ENCODE results near the gene CEBPA. TPM values are rescaled to one million over a fixed set of nuclear protein-coding genes. Genes with fewer than 3 reads are reported as not detected.

CEBPA gene
- polyA plus RNA-seq, 1 donor (not counting 4 experiments of a cell fraction or from before 2014, with no cell fraction given), result 3.6 TPM

DNA sequence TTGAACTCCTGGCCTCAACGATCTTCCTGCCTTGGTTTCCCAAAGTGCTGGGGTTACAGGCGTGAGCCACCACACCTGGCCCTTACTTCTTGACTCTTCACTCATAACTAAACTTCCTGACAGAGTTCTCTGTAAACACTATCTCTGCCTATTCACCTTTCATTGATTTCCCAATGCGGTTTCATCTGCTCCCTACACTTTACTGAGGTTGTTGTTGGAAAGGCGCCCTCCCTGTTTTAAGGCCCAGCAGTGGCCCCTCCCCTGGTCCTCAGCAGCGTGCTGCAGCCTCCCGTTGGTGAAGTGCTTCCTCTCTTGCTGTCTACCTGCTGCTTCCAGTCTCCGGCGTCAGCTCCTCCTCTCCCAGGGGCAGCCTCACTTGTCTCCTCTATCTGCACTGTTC is 26.7 kb upstream of the CEBPA start:
- H2AFZ ChIP-seq (ENCODE audit: control insufficient read depth, low read length), result no peak overlapping the region
- dilution Hi-C loops (cut with MboI; ENCODE audit: extremely low pct_ligation_motif_present, low sequenced_read_pairs), result no loop called here
- FAIRE-seq, result no peak

DNA sequence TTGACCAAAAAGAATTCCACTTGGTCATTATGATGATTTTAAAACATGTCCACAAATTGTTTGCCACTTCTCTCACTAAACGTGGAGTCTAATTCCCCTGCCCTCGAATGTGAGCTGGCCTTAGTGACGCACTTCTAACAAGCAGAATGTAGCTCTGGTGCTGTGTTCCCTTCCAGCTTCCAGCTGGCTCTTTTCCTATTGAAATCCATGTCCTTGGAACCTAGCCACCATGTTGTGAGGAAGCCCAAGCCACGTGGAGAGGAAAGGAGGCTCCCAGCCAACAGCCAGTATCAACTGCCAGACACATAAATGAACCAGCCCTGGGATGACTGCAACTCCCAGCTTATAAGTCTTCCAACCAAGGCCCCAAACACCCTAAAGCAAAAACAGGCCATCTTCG is 23.6 kb upstream of the CEBPA start:
- no peak overlapping the region for H3K27ac ChIP-seq (ENCODE audit: control insufficient read depth, insufficient read depth, low read length)
- H3K9me3 ChIP-seq (ENCODE audit: control insufficient read depth, low read depth, low read length), result peaks cover 3% of the 10 kb centered on the region
- H3K4me3 ChIP-seq (ENCODE audit: control insufficient read depth in 2 of 3, extremely low read depth in 1 of 3, insufficient read depth in 2 of 3, low read depth in 1 of 3, low read length in 3 of 3), result no peak overlapping the region
- no peaks in the 10 kb centered on the region for H4K20me1 ChIP-seq (ENCODE audit: control insufficient read depth, extremely low read depth, insufficient read depth, low read length)
- DNase-seq (ENCODE audit: low read depth, low spot score), result no peak
- no peaks in the 10 kb centered on the region for H3K4me1 ChIP-seq (ENCODE audit: control insufficient read depth, extremely low read depth, insufficient read depth, low read length)
- H3K36me3 ChIP-seq (ENCODE audit: control insufficient read depth in 2 of 2, extremely low read depth in 1 of 2, insufficient read depth in 2 of 2, low read length in 2 of 2), result no peaks in the 10 kb centered on the region
- H3K79me2 ChIP-seq (ENCODE audit: control insufficient read depth, insufficient read depth, low read length), result no peaks in the 10 kb centered on the region
- no peak overlapping the region for H3K9ac ChIP-seq (ENCODE audit: control insufficient read depth, extremely low read depth, insufficient read depth, low read length)
- H3K9me1 ChIP-seq (ENCODE audit: control insufficient read depth, extremely low read depth, insufficient read depth, low read length), result no peaks in the 10 kb centered on the region
- dilution Hi-C loops (cut with MboI; ENCODE audit: extremely low pct_ligation_motif_present, low sequenced_read_pairs), result no loop called here
- no peak overlapping the region for H3K4me2 ChIP-seq (ENCODE audit: control insufficient read depth, extremely low read depth, insufficient read depth, low read depth, low read length)
- no peaks in the 10 kb centered on the region for H3K27me3 ChIP-seq (ENCODE audit: control insufficient read depth, extremely low read depth, insufficient read depth, low read length)
- FAIRE-seq, result no peak
- H2AFZ ChIP-seq (ENCODE audit: control insufficient read depth, low read length), result peak overlapping the region; percentile 27
- no peak for TF ChIP-seq EZH2 (IDR thresholded peaks at IDR 0.05; ENCODE audit: low read length)
- TF ChIP-seq, protein P1, sequence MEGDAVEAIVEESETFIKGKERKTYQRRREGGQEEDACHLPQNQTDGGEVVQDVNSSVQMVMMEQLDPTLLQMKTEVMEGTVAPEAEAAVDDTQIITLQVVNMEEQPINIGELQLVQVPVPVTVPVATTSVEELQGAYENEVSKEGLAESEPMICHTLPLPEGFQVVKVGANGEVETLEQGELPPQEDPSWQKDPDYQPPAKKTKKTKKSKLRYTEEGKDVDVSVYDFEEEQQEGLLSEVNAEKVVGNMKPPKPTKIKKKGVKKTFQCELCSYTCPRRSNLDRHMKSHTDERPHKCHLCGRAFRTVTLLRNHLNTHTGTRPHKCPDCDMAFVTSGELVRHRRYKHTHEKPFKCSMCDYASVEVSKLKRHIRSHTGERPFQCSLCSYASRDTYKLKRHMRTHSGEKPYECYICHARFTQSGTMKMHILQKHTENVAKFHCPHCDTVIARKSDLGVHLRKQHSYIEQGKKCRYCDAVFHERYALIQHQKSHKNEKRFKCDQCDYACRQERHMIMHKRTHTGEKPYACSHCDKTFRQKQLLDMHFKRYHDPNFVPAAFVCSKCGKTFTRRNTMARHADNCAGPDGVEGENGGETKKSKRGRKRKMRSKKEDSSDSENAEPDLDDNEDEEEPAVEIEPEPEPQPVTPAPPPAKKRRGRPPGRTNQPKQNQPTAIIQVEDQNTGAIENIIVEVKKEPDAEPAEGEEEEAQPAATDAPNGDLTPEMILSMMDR (optimal IDR thresholded peaks at IDR 0.05 in 1 of 3, IDR thresholded peaks at IDR 0.05 in 1 of 3, conservative IDR thresholded peaks at IDR 0.05 in 1 of 3; ENCODE audit: extremely low read depth in 1 of 3, insufficient read depth in 2 of 3, low read length in 3 of 3), result no peak

More for the DNA sequence above, 26.7 kb upstream of the CEBPA start:
- Histone ChIP-seq H3K9me1 (ENCODE audit: control insufficient read depth, extremely low read depth, insufficient read depth, low read length) (no peaks in the 10 kb centered on the region), H3K27me3 (ENCODE audit: control insufficient read depth, extremely low read depth, insufficient read depth, low read length) (no peaks in the 10 kb centered on the region), H3K9ac (ENCODE audit: control insufficient read depth, extremely low read depth, insufficient read depth, low read length) (no peak overlapping the region), H4K20me1 (ENCODE audit: control insufficient read depth, extremely low read depth, insufficient read depth, low read length) (no peaks in the 10 kb centered on the region), H3K4me3 (ENCODE audit: control insufficient read depth in 2 of 3, extremely low read depth in 1 of 3, insufficient read depth in 2 of 3, low read depth in 1 of 3, low read length in 3 of 3) (no peak overlapping the region), H3K36me3 (ENCODE audit: control insufficient read depth in 2 of 2, extremely low read depth in 1 of 2, insufficient read depth in 2 of 2, low read length in 2 of 2) (no peaks in the 10 kb centered on the region), H3K4me2 (ENCODE audit: control insufficient read depth, extremely low read depth, insufficient read depth, low read depth, low read length) (no peak overlapping the region), H3K79me2 (ENCODE audit: control insufficient read depth, insufficient read depth, low read length) (no peaks in the 10 kb centered on the region), H3K9me3 (ENCODE audit: control insufficient read depth, low read depth, low read length) (peaks cover 3% of the 10 kb centered on the region), H3K27ac (ENCODE audit: control insufficient read depth, insufficient read depth, low read length) (no peak overlapping the region), H3K4me1 (ENCODE audit: control insufficient read depth, extremely low read depth, insufficient read depth, low read length) (no peaks in the 10 kb centered on the region)
- DNase-seq (ENCODE audit: low read depth, low spot score), result no peak
- TF ChIP-seq, protein P1 (optimal IDR thresholded peaks at IDR 0.05 in 1 of 3, IDR thresholded peaks at IDR 0.05 in 1 of 3, conservative IDR thresholded peaks at IDR 0.05 in 1 of 3; ENCODE audit: extremely low read depth in 1 of 3, insufficient read depth in 2 of 3, low read length in 3 of 3), result no peak
